ENCODE results near the gene LYZ.
"Not testable (repeated sequence)": the region's sequence is repeated elsewhere in the genome, so short reads cannot be mapped to it uniquely, and the experiment has no call there.

Gene LYZ

GRCh38 chr12:69348162-69348938 lies at the start of gene LYZ:
Gene LYZ (plus strand): TSS chr12:69348381. CDS start chr12:69348409, 28 bp downstream.
- no peak for DNase-seq

GRCh38 chr12:69298947-69299346 lies 49.2 kb upstream of the LYZ start:
- no peak for DNase-seq

GRCh38 chr12:69304284-69304683 lies 43.9 kb upstream of the LYZ start:
- DNase-seq = no peak

GRCh38 chr12:69309461-69309860 lies 38.7 kb upstream of the LYZ start:
- no peak for DNase-seq

- DNase-seq = no peak
Measured at GRCh38 chr12:69313209-69313608, 35.0 kb upstream of the LYZ start.

GRCh38 chr12:69316784-69317183 lies 31.4 kb upstream of the LYZ start:
- not testable (repeated sequence) for DNase-seq

GRCh38 chr12:69317233-69317632 lies 30.9 kb upstream of the LYZ start:
- not testable (repeated sequence) for DNase-seq

- no peak for DNase-seq
Measured at GRCh38 chr12:69318225-69318624, 30.0 kb upstream of the LYZ start.

- DNase-seq = no peak
Measured at GRCh38 chr12:69321351-69321750, 26.8 kb upstream of the LYZ start.

GRCh38 chr12:69324797-69325466 lies 23.2 kb upstream of the LYZ start:
- no peak for DNase-seq

GRCh38 chr12:69328426-69328825 lies 19.8 kb upstream of the LYZ start:
- no peak for DNase-seq

GRCh38 chr12:69329669-69330428 lies 18.3 kb upstream of the LYZ start:
- DNase-seq = no peak

GRCh38 chr12:69330475-69331473 lies 17.4 kb upstream of the LYZ start:
- peak; percentile 23 for DNase-seq

- DNase-seq = no peak
Measured at GRCh38 chr12:69331519-69331908, 16.7 kb upstream of the LYZ start.

GRCh38 chr12:69331909-69332684 lies 16.1 kb upstream of the LYZ start:
- DNase-seq = peak; percentile 17

GRCh38 chr12:69332815-69333358 lies 15.3 kb upstream of the LYZ start:
- DNase-seq = peak; percentile 55

- DNase-seq = no peak
Measured at GRCh38 chr12:69334158-69334557, 14.0 kb upstream of the LYZ start.

- no peak for DNase-seq
Measured at GRCh38 chr12:69337311-69338090, 10.7 kb upstream of the LYZ start.

GRCh38 chr12:69338120-69338859 lies 9.9 kb upstream of the LYZ start:
- DNase-seq = no peak

- DNase-seq = no peak
Measured at GRCh38 chr12:69338936-69339335, 9.2 kb upstream of the LYZ start.
